Activated naive CD8-positive, alpha-beta T cell (primary cell): Measurements from ENCODE around the gene FHIT.

Experiments used
- H3K27ac Mint-ChIP-seq: one replicate; pipeline ENCODE4 v1.8.0; 2021; ENCODE audit warnings: mixed read lengths
- H3K27me3 Mint-ChIP-seq: one replicate; pipeline ENCODE4 v1.8.0; 2021; ENCODE audit warnings: mixed read lengths
- H3K36me3 Mint-ChIP-seq: one replicate; pipeline ENCODE4 v1.8.0; 2021; ENCODE audit warnings: mixed read lengths
- H3K4me1 Mint-ChIP-seq: one replicate; pipeline ENCODE4 v1.8.0; 2021; ENCODE audit warnings: low read depth, mixed read lengths
- H3K4me3 Mint-ChIP-seq: one replicate; pipeline ENCODE4 v1.8.0; 2021; ENCODE audit warnings: mild to moderate bottlenecking, mixed read lengths
- H3K9me3 Mint-ChIP-seq: one replicate; pipeline ENCODE4 v1.8.0; 2021; ENCODE audit warnings: low read depth, mixed read lengths

Gene FHIT

DNA sequence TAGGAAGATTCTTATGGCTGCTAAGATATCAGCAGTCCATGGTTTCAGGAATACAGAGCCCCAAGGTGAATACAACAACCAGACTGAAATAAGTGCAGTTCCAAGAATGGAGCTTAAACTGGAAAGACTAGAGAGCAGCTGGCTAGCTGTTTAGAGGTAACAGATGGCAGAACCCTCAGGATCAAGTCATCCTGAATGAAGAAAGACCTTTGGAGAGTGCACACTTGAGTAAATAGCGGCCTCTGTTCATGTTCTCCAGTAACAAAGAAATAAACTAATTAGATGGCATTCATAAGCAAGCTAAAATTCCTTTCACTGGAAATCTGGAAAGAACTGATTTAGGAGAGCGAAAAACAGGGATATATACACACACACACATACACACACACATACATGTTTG is 968.4 kb downstream of the FHIT start:
- Mint-ChIP-seq H3K9me3 (peaks cover 3% of the 10 kb centered on the region), H3K27me3 (no peaks in the 10 kb centered on the region), H3K4me1 (no peaks in the 10 kb centered on the region), H3K36me3 (no peaks in the 10 kb centered on the region), H3K27ac (no peak overlapping the region), H3K4me3 (no peak overlapping the region)

GRCh38 chr3:60281970-60282369 is 969.3 kb downstream of the FHIT start:
- H3K4me3 Mint-ChIP-seq: no peak overlapping the region
- H3K9me3 Mint-ChIP-seq: peaks cover 3% of the 10 kb centered on the region
- no peaks in the 10 kb centered on the region for H3K36me3 Mint-ChIP-seq
- no peak overlapping the region for H3K27ac Mint-ChIP-seq
- H3K27me3 Mint-ChIP-seq: no peaks in the 10 kb centered on the region
- no peaks in the 10 kb centered on the region for H3K4me1 Mint-ChIP-seq

- no peak overlapping the region for H3K4me3 Mint-ChIP-seq
- no peaks in the 10 kb centered on the region for H3K4me1 Mint-ChIP-seq
- peaks cover 7% of the 10 kb centered on the region for H3K9me3 Mint-ChIP-seq
- no peaks in the 10 kb centered on the region for H3K27me3 Mint-ChIP-seq
- H3K27ac Mint-ChIP-seq: no peak overlapping the region
- H3K36me3 Mint-ChIP-seq: peaks cover 7% of the 10 kb centered on the region
Measured at GRCh38 chr3:60277361-60277800, 973.9 kb downstream of the FHIT start.

- H3K9me3 Mint-ChIP-seq: peaks cover 7% of the 10 kb centered on the region
- H3K27me3 Mint-ChIP-seq: no peaks in the 10 kb centered on the region
- H3K4me3 Mint-ChIP-seq: no peak overlapping the region
- H3K36me3 Mint-ChIP-seq: peaks cover 7% of the 10 kb centered on the region
- no peaks in the 10 kb centered on the region for H3K4me1 Mint-ChIP-seq
- no peak overlapping the region for H3K27ac Mint-ChIP-seq
Measured at GRCh38 chr3:60276615-60277014, 974.6 kb downstream of the FHIT start.

DNA sequence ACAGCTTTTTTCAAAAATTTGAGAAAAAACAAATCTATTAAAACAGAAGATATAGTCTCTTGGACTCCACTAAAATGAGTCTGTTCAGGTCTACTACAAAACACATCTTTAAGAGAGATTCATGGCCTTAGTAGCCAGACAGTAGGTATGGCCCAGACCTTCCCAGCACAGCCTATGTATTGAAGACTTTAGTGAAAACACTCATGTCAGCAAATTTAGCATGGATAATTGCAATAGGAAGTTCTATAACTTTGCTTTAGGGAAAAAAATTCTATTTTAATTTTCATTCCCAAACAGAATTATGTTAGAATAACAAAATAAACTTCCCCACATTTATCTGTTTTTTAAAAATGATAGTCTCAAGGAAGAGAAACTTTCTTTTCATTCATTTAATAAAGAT is 976.6 kb downstream of the FHIT start:
- Mint-ChIP-seq H3K36me3 (peaks cover 7% of the 10 kb centered on the region), H3K27ac (no peak overlapping the region), H3K9me3 (peaks cover 4% of the 10 kb centered on the region), H3K4me3 (no peak overlapping the region), H3K27me3 (no peaks in the 10 kb centered on the region), H3K4me1 (no peaks in the 10 kb centered on the region)

GRCh38 chr3:60274098-60274497 is 977.2 kb downstream of the FHIT start:
- H3K27ac Mint-ChIP-seq: no peak overlapping the region
- H3K9me3 Mint-ChIP-seq: peaks cover 4% of the 10 kb centered on the region
- H3K36me3 Mint-ChIP-seq: peaks cover 7% of the 10 kb centered on the region
- no peaks in the 10 kb centered on the region for H3K27me3 Mint-ChIP-seq
- H3K4me1 Mint-ChIP-seq: no peaks in the 10 kb centered on the region
- H3K4me3 Mint-ChIP-seq: no peak overlapping the region

- no peaks in the 10 kb centered on the region for H3K27me3 Mint-ChIP-seq
- H3K4me1 Mint-ChIP-seq: no peaks in the 10 kb centered on the region
- H3K9me3 Mint-ChIP-seq: peaks cover 4% of the 10 kb centered on the region
- H3K27ac Mint-ChIP-seq: no peak overlapping the region
- H3K36me3 Mint-ChIP-seq: peaks cover 5% of the 10 kb centered on the region
- no peak overlapping the region for H3K4me3 Mint-ChIP-seq
Measured at GRCh38 chr3:60269829-60270266, 981.4 kb downstream of the FHIT start.

GRCh38 chr3:60269377-60269776 is 981.9 kb downstream of the FHIT start:
- H3K4me3 Mint-ChIP-seq: no peak overlapping the region
- H3K36me3 Mint-ChIP-seq: peaks cover 5% of the 10 kb centered on the region
- no peaks in the 10 kb centered on the region for H3K27me3 Mint-ChIP-seq
- no peak overlapping the region for H3K27ac Mint-ChIP-seq
- no peaks in the 10 kb centered on the region for H3K4me1 Mint-ChIP-seq
- H3K9me3 Mint-ChIP-seq: peaks cover 4% of the 10 kb centered on the region

- H3K4me1 Mint-ChIP-seq: peaks cover 4% of the 10 kb centered on the region
- H3K9me3 Mint-ChIP-seq: no peaks in the 10 kb centered on the region
- H3K36me3 Mint-ChIP-seq: no peaks in the 10 kb centered on the region
- no peak overlapping the region for H3K27ac Mint-ChIP-seq
- no peaks in the 10 kb centered on the region for H3K27me3 Mint-ChIP-seq
- H3K4me3 Mint-ChIP-seq: no peak overlapping the region
Measured at GRCh38 chr3:60268123-60268522, 983.1 kb downstream of the FHIT start.

DNA sequence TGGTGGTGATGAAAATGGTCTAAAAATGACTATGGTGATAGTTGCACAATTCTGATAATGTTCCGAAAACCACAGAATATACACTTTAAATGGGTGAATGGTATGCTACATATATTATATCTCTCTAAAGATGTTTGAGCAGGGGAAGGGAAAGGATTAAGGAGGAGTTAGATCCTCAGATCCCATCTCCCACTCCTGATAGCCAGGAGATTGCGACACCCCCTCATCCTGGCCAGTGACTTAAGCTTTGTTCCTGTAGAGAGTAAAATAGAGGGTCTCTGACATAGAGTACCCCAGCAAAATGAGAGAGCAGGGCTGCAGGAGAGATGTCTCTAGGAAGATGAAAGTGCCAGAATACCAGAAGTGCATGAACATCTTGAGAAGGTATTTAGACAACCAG is 984.8 kb downstream of the FHIT start:
- Mint-ChIP-seq H3K36me3 (no peaks in the 10 kb centered on the region), H3K4me3 (no peak overlapping the region), H3K4me1 (peaks cover 19% of the 10 kb centered on the region), H3K9me3 (no peaks in the 10 kb centered on the region), H3K27ac (no peak overlapping the region), H3K27me3 (no peaks in the 10 kb centered on the region)

- H3K27ac Mint-ChIP-seq: peak overlapping the region; percentile 4
- no peaks in the 10 kb centered on the region for H3K9me3 Mint-ChIP-seq
- no peaks in the 10 kb centered on the region for H3K36me3 Mint-ChIP-seq
- H3K4me1 Mint-ChIP-seq: peaks cover 29% of the 10 kb centered on the region
- no peak overlapping the region for H3K4me3 Mint-ChIP-seq
- no peaks in the 10 kb centered on the region for H3K27me3 Mint-ChIP-seq
Measured at GRCh38 chr3:60263191-60263590, 988.1 kb downstream of the FHIT start.

GRCh38 chr3:60262546-60262945 is 988.7 kb downstream of the FHIT start:
- H3K9me3 Mint-ChIP-seq: no peaks in the 10 kb centered on the region
- H3K27ac Mint-ChIP-seq: peak overlapping the region; percentile 64
- peak overlapping the region; percentile 6 for H3K4me3 Mint-ChIP-seq
- no peaks in the 10 kb centered on the region for H3K27me3 Mint-ChIP-seq
- H3K4me1 Mint-ChIP-seq: peaks cover 30% of the 10 kb centered on the region
- H3K36me3 Mint-ChIP-seq: no peaks in the 10 kb centered on the region

DNA sequence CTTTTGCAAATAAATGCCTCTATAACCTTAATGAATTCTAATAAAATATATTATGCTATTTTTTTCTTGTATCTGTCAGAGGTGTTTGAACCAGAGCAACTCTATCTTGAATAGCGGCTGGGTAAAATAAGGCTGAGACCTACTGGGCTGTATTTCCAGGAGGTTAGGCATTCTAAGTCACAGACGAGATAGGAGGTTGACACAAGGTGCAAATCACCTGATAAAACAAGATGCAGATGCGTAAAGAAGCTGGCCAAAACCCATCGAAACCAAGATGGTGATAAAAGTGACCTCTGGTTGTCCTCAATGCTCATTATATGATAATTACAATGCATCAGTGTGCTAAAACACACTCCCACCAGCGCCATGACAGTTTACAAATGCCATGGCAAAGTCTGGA is 990.7 kb downstream of the FHIT start:
- Mint-ChIP-seq H3K9me3 (peaks cover 4% of the 10 kb centered on the region), H3K4me1 (peaks cover 40% of the 10 kb centered on the region)

GRCh38 chr3:60250810-60251209 is 1000.4 kb downstream of the FHIT start:
- Mint-ChIP-seq H3K4me1 (peaks cover 2% of the 10 kb centered on the region), H3K36me3 (no peaks in the 10 kb centered on the region), H3K27me3 (no peaks in the 10 kb centered on the region), H3K4me3 (no peak overlapping the region), H3K27ac (no peak overlapping the region), H3K9me3 (peaks cover 5% of the 10 kb centered on the region)

More for the DNA sequence above, 990.7 kb downstream of the FHIT start:
- no peak overlapping the region for H3K27ac Mint-ChIP-seq
- H3K27me3 Mint-ChIP-seq: no peaks in the 10 kb centered on the region
- no peaks in the 10 kb centered on the region for H3K36me3 Mint-ChIP-seq
- H3K4me3 Mint-ChIP-seq: no peak overlapping the region

DNA sequence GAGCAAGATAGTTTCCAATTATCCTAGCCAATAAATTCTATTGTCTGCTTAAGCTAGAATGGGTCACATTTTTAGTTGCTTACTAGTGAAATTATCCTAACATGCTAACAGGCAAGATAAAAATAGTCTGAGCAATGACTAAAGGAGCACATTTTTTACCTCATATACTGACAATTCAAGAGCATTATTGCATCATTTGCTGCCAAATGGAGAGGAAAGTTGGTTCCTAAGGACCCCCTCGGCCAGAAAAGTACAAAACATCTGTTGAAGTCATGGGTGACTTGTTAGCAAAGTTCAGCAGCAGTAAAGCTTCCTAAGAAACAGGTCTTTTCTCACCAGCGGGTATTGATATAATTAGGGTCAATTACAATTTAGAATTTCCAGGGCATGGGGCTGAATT is 1001.0 kb downstream of the FHIT start:
- H3K4me3 Mint-ChIP-seq: no peak overlapping the region
- peaks cover 2% of the 10 kb centered on the region for H3K4me1 Mint-ChIP-seq

GRCh38 chr3:60246361-60246760 is 1004.9 kb downstream of the FHIT start:
- Mint-ChIP-seq H3K36me3 (no peaks in the 10 kb centered on the region), H3K4me3 (no peak overlapping the region), H3K27ac (no peak overlapping the region), H3K4me1 (peaks cover 2% of the 10 kb centered on the region), H3K27me3 (no peaks in the 10 kb centered on the region), H3K9me3 (peaks cover 5% of the 10 kb centered on the region)

More for the DNA sequence above, 1001.0 kb downstream of the FHIT start:
- Mint-ChIP-seq H3K27me3 (no peaks in the 10 kb centered on the region), H3K9me3 (peaks cover 5% of the 10 kb centered on the region), H3K27ac (no peak overlapping the region), H3K36me3 (no peaks in the 10 kb centered on the region)
